Measurements from ENCODE around the gene MYO5C.

GRCh38 chr15:52180851-52181450 lies 114.7 kb downstream of the MYO5C start:
- no peak for TF ChIP-seq MAZ (IDR thresholded peaks at IDR 0.05; ENCODE audit: borderline replicate concordance, low read depth, low read length)
- no peak for TF ChIP-seq RFX5 (IDR thresholded peaks at IDR 0.05; ENCODE audit: low read depth, low read length)
- TF ChIP-seq CTCF (conservative IDR thresholded peaks at IDR 0.05; ENCODE audit: low read depth, low read length) = no peak
- no peak for TF ChIP-seq RAD21 (IDR thresholded peaks at IDR 0.05; ENCODE audit: low read length)
- no peak for TF ChIP-seq FOS (IDR thresholded peaks at IDR 0.05; ENCODE audit: low read depth, low read length)
- no peak for TF ChIP-seq CEBPB (IDR thresholded peaks at IDR 0.05; ENCODE audit: low read depth, low read length)
- no peak for TF ChIP-seq MAFK (IDR thresholded peaks at IDR 0.05; ENCODE audit: low read depth, low read length)
- TF ChIP-seq MXI1 (IDR thresholded peaks at IDR 0.05; ENCODE audit: borderline replicate concordance, low read depth, low read length) = no peak
